ENCODE results near the gene UBALD2. TPM values are rescaled to one million over a fixed set of nuclear protein-coding genes. Genes with fewer than 3 reads are reported as not detected.
A peak's percentile ranks its signal among the peaks of the same experiment; 100 is the strongest.
"Not testable (repeated sequence)": the region's sequence is repeated elsewhere in the genome, so short reads cannot be mapped to it uniquely, and the experiment has no call there.

The UBALD2 gene
- total RNA-seq, 1 donor from 2014 or later: 13.2 TPM

GRCh38 chr17:76241691-76242255, 23.4 kb upstream of the UBALD2 start:
- Mint-ChIP-seq H3K36me3 (ENCODE audit: low read depth) (no peaks in the 10 kb centered on the region), H3K4me3 (ENCODE audit: unreplicated experiment) (peak overlapping the region; percentile 78), H3K9me3 (ENCODE audit: low read depth) (no peaks in the 10 kb centered on the region), H3K27ac (ENCODE audit: unreplicated experiment) (no peak overlapping the region), H3K4me1 (ENCODE audit: low read depth) (peaks cover 13% of the 10 kb centered on the region), H3K27me3 (ENCODE audit: low read depth) (peaks cover 20% of the 10 kb centered on the region)
- no peak for DNase-seq (ENCODE audit: low spot score)
- no peak for TF ChIP-seq CTCF (IDR thresholded peaks at IDR 0.05)

GRCh38 chr17:76243826-76244679, 21.1 kb upstream of the UBALD2 start:
- TF ChIP-seq CTCF (IDR thresholded peaks at IDR 0.05): no peak
- DNase-seq (ENCODE audit: low spot score): no peak
- no peaks in the 10 kb centered on the region for H3K36me3 Mint-ChIP-seq (ENCODE audit: low read depth)
- H3K27me3 Mint-ChIP-seq (ENCODE audit: low read depth): peaks cover 20% of the 10 kb centered on the region
- H3K9me3 Mint-ChIP-seq (ENCODE audit: low read depth): no peaks in the 10 kb centered on the region
- H3K4me3 Mint-ChIP-seq (ENCODE audit: unreplicated experiment): no peak overlapping the region
- no peak overlapping the region for H3K27ac Mint-ChIP-seq (ENCODE audit: unreplicated experiment)
- peaks cover 13% of the 10 kb centered on the region for H3K4me1 Mint-ChIP-seq (ENCODE audit: low read depth)

- DNase-seq (ENCODE audit: low spot score); H3K9me3 Mint-ChIP-seq (ENCODE audit: low read depth); H3K27ac Mint-ChIP-seq (ENCODE audit: unreplicated experiment); H3K4me3 Mint-ChIP-seq (ENCODE audit: unreplicated experiment); H3K36me3 Mint-ChIP-seq (ENCODE audit: low read depth): not testable (repeated sequence)
- Mint-ChIP-seq H3K4me1 (ENCODE audit: low read depth) (peaks cover 13% of the 10 kb centered on the region), H3K27me3 (ENCODE audit: low read depth) (peaks cover 20% of the 10 kb centered on the region)
Measured at GRCh38 chr17:76244721-76245120, 20.4 kb upstream of the UBALD2 start.

- Mint-ChIP-seq H3K27me3 (ENCODE audit: low read depth) (peaks cover 19% of the 10 kb centered on the region), H3K9me3 (ENCODE audit: low read depth) (no peaks in the 10 kb centered on the region), H3K4me1 (ENCODE audit: low read depth) (peaks cover 7% of the 10 kb centered on the region), H3K36me3 (ENCODE audit: low read depth) (no peaks in the 10 kb centered on the region), H3K27ac (ENCODE audit: unreplicated experiment) (peak overlapping the region; percentile 61), H3K4me3 (ENCODE audit: unreplicated experiment) (no peak overlapping the region)
- DNase-seq (ENCODE audit: low spot score): peak; percentile 9
- no peak for TF ChIP-seq CTCF (IDR thresholded peaks at IDR 0.05)
Measured at GRCh38 chr17:76246080-76247066, 18.8 kb upstream of the UBALD2 start.

- no peaks in the 10 kb centered on the region for H3K9me3 Mint-ChIP-seq (ENCODE audit: low read depth)
- no peak overlapping the region for H3K27ac Mint-ChIP-seq (ENCODE audit: unreplicated experiment)
- peak; percentile 9 for DNase-seq (ENCODE audit: low spot score)
- H3K36me3 Mint-ChIP-seq (ENCODE audit: low read depth): no peaks in the 10 kb centered on the region
- H3K4me3 Mint-ChIP-seq (ENCODE audit: unreplicated experiment): no peak overlapping the region
- TF ChIP-seq CTCF (IDR thresholded peaks at IDR 0.05): no peak
- peaks cover 17% of the 10 kb centered on the region for H3K27me3 Mint-ChIP-seq (ENCODE audit: low read depth)
- H3K4me1 Mint-ChIP-seq (ENCODE audit: low read depth): peaks cover 12% of the 10 kb centered on the region
Measured at GRCh38 chr17:76247304-76247703, 17.8 kb upstream of the UBALD2 start.

Data from chondrocyte (in vitro differentiated cells).